Activated T-cell treated with anti-CD3 and anti-CD28 coated beads, Interleukin-2, amount 50 U/mL, for 4 hours (primary cell): ENCODE measurements around the gene CKLF. TPM values are rescaled to one million over a fixed set of nuclear protein-coding genes. Genes with fewer than 3 reads are reported as not detected.
A peak's percentile ranks its signal among the peaks of the same experiment; 100 is the strongest.
"Not testable (repeated sequence)": the region's sequence is repeated elsewhere in the genome, so short reads cannot be mapped to it uniquely, and the experiment has no call there.

Experiments used
- ATAC-seq, 2 donors: fragments of 200-7000 bp; cut with Tn5 transposase; one replicate each; pipeline ENCODE4 v1.10.0; 2021
- DNase-seq: peaks from one replicate; pipeline ENCODE4 v3.0.0-alpha.2; 2020
- H3K27me3 Mint-ChIP-seq: one replicate; pipeline ENCODE4 v1.8.0; 2021; ENCODE audit warnings: low read depth, mixed read lengths
- H3K36me3 Mint-ChIP-seq: one replicate; pipeline ENCODE4 v1.8.0; 2022; ENCODE audit warnings: mixed read lengths; ENCODE audit not compliant: insufficient read depth
- H3K4me1 Mint-ChIP-seq: one replicate; pipeline ENCODE4 v1.8.0; 2021; ENCODE audit warnings: low read depth, mixed read lengths
- H3K4me3 Mint-ChIP-seq: one replicate; pipeline ENCODE4 v1.8.0; 2021; ENCODE audit warnings: mild to moderate bottlenecking, moderate library complexity, mixed read lengths
- H3K9me3 Mint-ChIP-seq: one replicate; pipeline ENCODE4 v1.8.0; 2021; ENCODE audit warnings: mixed read lengths
- total RNA-seq, 3 donors: library from RNA; stranded (reverse); gene quantifications; one replicate each; pipeline ENCODE4 v1.2.1, GENCODE V29; 2021

CKLF gene
- total RNA-seq, 3 donors from 2014 or later: 52.4 to 63.6 (median 53.2) TPM

GRCh38 chr16:66562986-66563385, 10.6 kb downstream of the CKLF start:
- DNase-seq (no peak), ATAC-seq (no peak)
- Mint-ChIP-seq H3K4me3 (no peak overlapping the region), H3K27me3 (no peaks in the 10 kb centered on the region), H3K9me3 (no peaks in the 10 kb centered on the region), H3K4me1 (peaks cover 63% of the 10 kb centered on the region), H3K36me3 (peaks cover 34% of the 10 kb centered on the region)

GRCh38 chr16:66563574-66564334, 11.4 kb downstream of the CKLF start:
- Mint-ChIP-seq H3K36me3 (peaks cover 29% of the 10 kb centered on the region), H3K27me3 (no peaks in the 10 kb centered on the region), H3K9me3 (no peaks in the 10 kb centered on the region), H3K4me1 (peaks cover 59% of the 10 kb centered on the region), H3K4me3 (no peak overlapping the region)
- DNase-seq (no peak), ATAC-seq (peak; percentile 91 to 92)

GRCh38 chr16:66566051-66566901, 13.9 kb downstream of the CKLF start, which contains the start of gene CMTM1:
Gene CMTM1, plus strand, starts transcription at chr16:66566439. Its CDS starts 75 bp downstream, at chr16:66566514.
- H3K4me1 Mint-ChIP-seq: peaks cover 38% of the 10 kb centered on the region
- no peak for DNase-seq
- ATAC-seq: no peak
- no peaks in the 10 kb centered on the region for H3K27me3 Mint-ChIP-seq
- H3K36me3 Mint-ChIP-seq: peaks cover 23% of the 10 kb centered on the region
- H3K4me3 Mint-ChIP-seq: no peak within 1 kb of the TSS
- H3K9me3 Mint-ChIP-seq: no peaks in the 10 kb centered on the region

GRCh38 chr16:66567270-66567669, 14.9 kb downstream of the CKLF start:
- not testable (repeated sequence) for ATAC-seq, H3K27me3 Mint-ChIP-seq

GRCh38 chr16:66568355-66568754, 16.0 kb downstream of the CKLF start:
- peaks cover 20% of the 10 kb centered on the region for H3K4me1 Mint-ChIP-seq
- H3K36me3 Mint-ChIP-seq: peaks cover 19% of the 10 kb centered on the region
- no peaks in the 10 kb centered on the region for H3K9me3 Mint-ChIP-seq
- no peak overlapping the region for H3K4me3 Mint-ChIP-seq
- no peaks in the 10 kb centered on the region for H3K27me3 Mint-ChIP-seq
- no peak for ATAC-seq
- no peak for DNase-seq

More at GRCh38 chr16:66567270-66567669, 14.9 kb downstream of the CKLF start:
- H3K36me3 Mint-ChIP-seq: peaks cover 19% of the 10 kb centered on the region
- not testable (repeated sequence) for H3K9me3 Mint-ChIP-seq, H3K4me3 Mint-ChIP-seq, DNase-seq
- peaks cover 29% of the 10 kb centered on the region for H3K4me1 Mint-ChIP-seq

GRCh38 chr16:66569131-66569530, 16.8 kb downstream of the CKLF start:
- Mint-ChIP-seq H3K27me3 (no peaks in the 10 kb centered on the region), H3K36me3 (peaks cover 19% of the 10 kb centered on the region), H3K4me3 (no peak overlapping the region), H3K4me1 (peaks cover 13% of the 10 kb centered on the region), H3K9me3 (no peaks in the 10 kb centered on the region)
- DNase-seq (no peak), ATAC-seq (no peak)

GRCh38 chr16:66569827-66570405, 17.5 kb downstream of the CKLF start:
- no peaks in the 10 kb centered on the region for H3K9me3 Mint-ChIP-seq
- ATAC-seq: no peak
- H3K4me3 Mint-ChIP-seq: no peak overlapping the region
- DNase-seq: no peak
- peaks cover 16% of the 10 kb centered on the region for H3K36me3 Mint-ChIP-seq
- H3K4me1 Mint-ChIP-seq: peaks cover 10% of the 10 kb centered on the region
- no peaks in the 10 kb centered on the region for H3K27me3 Mint-ChIP-seq

GRCh38 chr16:66572356-66572755, 20.0 kb downstream of the CKLF start:
- no peaks in the 10 kb centered on the region for H3K9me3 Mint-ChIP-seq
- H3K36me3 Mint-ChIP-seq: peaks cover 4% of the 10 kb centered on the region
- ATAC-seq (no peak), DNase-seq (no peak)
- H3K27me3 Mint-ChIP-seq: peaks cover under 1% of the 10 kb centered on the region
- peaks cover 9% of the 10 kb centered on the region for H3K4me1 Mint-ChIP-seq
- no peak overlapping the region for H3K4me3 Mint-ChIP-seq

GRCh38 chr16:66574081-66574480, 21.7 kb downstream of the CKLF start:
- H3K9me3 Mint-ChIP-seq: no peaks in the 10 kb centered on the region
- H3K4me1 Mint-ChIP-seq: peaks cover 7% of the 10 kb centered on the region
- H3K27me3 Mint-ChIP-seq: peaks cover 16% of the 10 kb centered on the region
- no peak overlapping the region for H3K4me3 Mint-ChIP-seq
- no peaks in the 10 kb centered on the region for H3K36me3 Mint-ChIP-seq
- no peak for ATAC-seq
- DNase-seq: no peak

GRCh38 chr16:66574531-66574930, 22.2 kb downstream of the CKLF start:
- H3K36me3 Mint-ChIP-seq: no peaks in the 10 kb centered on the region
- DNase-seq (no peak), ATAC-seq (no peak)
- no peaks in the 10 kb centered on the region for H3K9me3 Mint-ChIP-seq
- no peak overlapping the region for H3K4me3 Mint-ChIP-seq
- peaks cover 5% of the 10 kb centered on the region for H3K4me1 Mint-ChIP-seq
- peaks cover 19% of the 10 kb centered on the region for H3K27me3 Mint-ChIP-seq

- peaks cover 25% of the 10 kb centered on the region for H3K27me3 Mint-ChIP-seq
- ATAC-seq (no peak), DNase-seq (no peak)
- no peaks in the 10 kb centered on the region for H3K9me3 Mint-ChIP-seq
- H3K4me1 Mint-ChIP-seq: peaks cover 8% of the 10 kb centered on the region
- H3K4me3 Mint-ChIP-seq: no peak overlapping the region
- no peaks in the 10 kb centered on the region for H3K36me3 Mint-ChIP-seq
Observed at GRCh38 chr16:66575060-66575459, 22.7 kb downstream of the CKLF start.

- Mint-ChIP-seq H3K4me1 (peaks cover 8% of the 10 kb centered on the region), H3K4me3 (no peak overlapping the region), H3K9me3 (no peaks in the 10 kb centered on the region), H3K27me3 (peaks cover 33% of the 10 kb centered on the region), H3K36me3 (no peaks in the 10 kb centered on the region)
- DNase-seq: no peak
- no peak for ATAC-seq
Observed at GRCh38 chr16:66576296-66576695, 23.9 kb downstream of the CKLF start.

GRCh38 chr16:66578651-66579531, 26.5 kb downstream of the CKLF start, which contains the start of gene CMTM2:
Gene CMTM2, plus strand, starts transcription at chr16:66579463. Its CDS starts 145 bp downstream, at chr16:66579608.
- DNase-seq (peak; percentile 18), ATAC-seq (peak; percentile 67 to 72)
- H3K4me3 Mint-ChIP-seq: peak within 1 kb of the TSS; percentile 60
- H3K27me3 Mint-ChIP-seq: peaks cover 33% of the 10 kb centered on the region
- peaks cover 7% of the 10 kb centered on the region for H3K4me1 Mint-ChIP-seq
- no peaks in the 10 kb centered on the region for H3K36me3 Mint-ChIP-seq
- H3K9me3 Mint-ChIP-seq: no peaks in the 10 kb centered on the region
